ENCODE measurements around the gene LOXL3. TPM values are rescaled to one million over a fixed set of nuclear protein-coding genes. Genes with fewer than 3 reads are reported as not detected.

LOXL3 gene
- total RNA-seq, 1 experiment from 2014 or later: 29.0 TPM

- no peak overlapping the region for H3K23ac ChIP-seq (ENCODE audit: insufficient read length, low read depth, low read length)
- H2AFZ ChIP-seq (ENCODE audit: low read length): no peak overlapping the region
- H3K56ac ChIP-seq (ENCODE audit: insufficient read length, low read depth, low read length): no peak overlapping the region
- no peaks in the 10 kb centered on the region for H3K9me3 ChIP-seq (ENCODE audit: control insufficient read depth, low read depth, low read length)
- no peaks in the 10 kb centered on the region for H4K20me1 ChIP-seq (ENCODE audit: control insufficient read depth, insufficient read depth, insufficient read length)
- no peak overlapping the region for H2BK12ac ChIP-seq (ENCODE audit: insufficient read length, low read depth, low read length)
- H3K79me2 ChIP-seq (ENCODE audit: insufficient read depth, low read length): peaks cover 4% of the 10 kb centered on the region; the same call in 1 of the 2 replicates
- peaks cover 4% of the 10 kb centered on the region for H3K79me1 ChIP-seq (ENCODE audit: insufficient read depth, low read depth, low read length, poor library complexity, severe bottlenecking)
- no peak overlapping the region for H3K14ac ChIP-seq (ENCODE audit: insufficient read depth, low read length)
- H3K27me3 ChIP-seq (ENCODE audit: insufficient read depth, low read length): peaks cover 3% of the 10 kb centered on the region; the same call in 1 of the 2 replicates
- TF ChIP-seq, protein P1, sequence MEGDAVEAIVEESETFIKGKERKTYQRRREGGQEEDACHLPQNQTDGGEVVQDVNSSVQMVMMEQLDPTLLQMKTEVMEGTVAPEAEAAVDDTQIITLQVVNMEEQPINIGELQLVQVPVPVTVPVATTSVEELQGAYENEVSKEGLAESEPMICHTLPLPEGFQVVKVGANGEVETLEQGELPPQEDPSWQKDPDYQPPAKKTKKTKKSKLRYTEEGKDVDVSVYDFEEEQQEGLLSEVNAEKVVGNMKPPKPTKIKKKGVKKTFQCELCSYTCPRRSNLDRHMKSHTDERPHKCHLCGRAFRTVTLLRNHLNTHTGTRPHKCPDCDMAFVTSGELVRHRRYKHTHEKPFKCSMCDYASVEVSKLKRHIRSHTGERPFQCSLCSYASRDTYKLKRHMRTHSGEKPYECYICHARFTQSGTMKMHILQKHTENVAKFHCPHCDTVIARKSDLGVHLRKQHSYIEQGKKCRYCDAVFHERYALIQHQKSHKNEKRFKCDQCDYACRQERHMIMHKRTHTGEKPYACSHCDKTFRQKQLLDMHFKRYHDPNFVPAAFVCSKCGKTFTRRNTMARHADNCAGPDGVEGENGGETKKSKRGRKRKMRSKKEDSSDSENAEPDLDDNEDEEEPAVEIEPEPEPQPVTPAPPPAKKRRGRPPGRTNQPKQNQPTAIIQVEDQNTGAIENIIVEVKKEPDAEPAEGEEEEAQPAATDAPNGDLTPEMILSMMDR (conservative IDR thresholded peaks at IDR 0.05): no peak
- H3K27me3 Mint-ChIP-seq (ENCODE audit: low read depth): peaks cover 34% of the 10 kb centered on the region
- H3K27ac Mint-ChIP-seq: no peak overlapping the region
- H2BK20ac ChIP-seq (ENCODE audit: low read depth, low read length, poor library complexity, severe bottlenecking): no peak overlapping the region
- H3K18ac ChIP-seq (ENCODE audit: insufficient read length, low read depth, low read length): no peak overlapping the region
- no peak overlapping the region for H2BK15ac ChIP-seq (ENCODE audit: low read depth, low read length)
- no peaks in the 10 kb centered on the region; a peak in 1 of 5 replicates for H3K9me3 Mint-ChIP-seq
- H3K4me1 Mint-ChIP-seq: peaks cover 12 to 14% of the 10 kb centered on the region in 2 experiments
- peaks cover 23 to 32% (median 30%) of the 10 kb centered on the region in 3 experiments for H3K36me3 Mint-ChIP-seq (ENCODE audit: insufficient read depth in 1 of 3, low read depth in 3 of 3)
- H3T11ph ChIP-seq (ENCODE audit: low read length): no peak overlapping the region
- no peak for DNase-seq
- H4K91ac ChIP-seq (ENCODE audit: insufficient read length, low read depth, low read length): no peak overlapping the region
- peaks cover 8% of the 10 kb centered on the region for H3K23me2 ChIP-seq (ENCODE audit: insufficient read length, low read depth, low read length, poor library complexity, severe bottlenecking)
- no peak overlapping the region for H2BK5ac ChIP-seq (ENCODE audit: insufficient read length, low read length)
- H2BK120ac ChIP-seq (ENCODE audit: low read depth, low read length, poor library complexity, severe bottlenecking): no peak overlapping the region
- H4K5ac ChIP-seq (ENCODE audit: insufficient read length, low read depth, low read length): no peak overlapping the region
- no peak overlapping the region for H3K27ac ChIP-seq (ENCODE audit: insufficient read length, low read depth, low read length)
- H3K4me2 ChIP-seq (ENCODE audit: insufficient read depth, insufficient read length, low read length): no peak overlapping the region
- H2AK5ac ChIP-seq (ENCODE audit: insufficient read length, low read length): no peak overlapping the region
- H3K4me1 ChIP-seq (ENCODE audit: insufficient read depth, low read length): peaks cover 4% of the 10 kb centered on the region; the same call in 1 of the 2 replicates
- no CpG with 5 or more reads among the region's 10 CpGs for WGBS (ENCODE audit: extremely low coverage, insufficient read length, low lambda C conversion rate)
- H3K4me3 Mint-ChIP-seq: no peak overlapping the region
- no peak overlapping the region for H3K4ac ChIP-seq (ENCODE audit: low read depth, low read length)
- no peak overlapping the region for H3K9ac ChIP-seq (ENCODE audit: extremely low read depth, insufficient read length, low read length)
- no peak overlapping the region for H4K8ac ChIP-seq (replicated peaks; ENCODE audit: insufficient read length, low read depth, low read length)
These were observed 28.6 kb downstream of the LOXL3 start for GRCh38 chr2:74524955-74525716.

Data from H9 (cell line).